ENCODE data around the gene NBPF3.

- TF ChIP-seq CTCF (IDR thresholded peaks at IDR 0.05; ENCODE audit: borderline replicate concordance, extremely low read depth, low read length, poor library complexity, severe bottlenecking) (no peak), EZH2 (IDR thresholded peaks at IDR 0.05; ENCODE audit: borderline replicate concordance, low read depth, low read length, severe bottlenecking) (no peak)
These were observed 57.6 kb downstream of the NBPF3 start for GRCh38 chr1:21497466-21498061.
